Measurements from ENCODE around the gene SLC9A1.

The SLC9A1 gene

DNA sequence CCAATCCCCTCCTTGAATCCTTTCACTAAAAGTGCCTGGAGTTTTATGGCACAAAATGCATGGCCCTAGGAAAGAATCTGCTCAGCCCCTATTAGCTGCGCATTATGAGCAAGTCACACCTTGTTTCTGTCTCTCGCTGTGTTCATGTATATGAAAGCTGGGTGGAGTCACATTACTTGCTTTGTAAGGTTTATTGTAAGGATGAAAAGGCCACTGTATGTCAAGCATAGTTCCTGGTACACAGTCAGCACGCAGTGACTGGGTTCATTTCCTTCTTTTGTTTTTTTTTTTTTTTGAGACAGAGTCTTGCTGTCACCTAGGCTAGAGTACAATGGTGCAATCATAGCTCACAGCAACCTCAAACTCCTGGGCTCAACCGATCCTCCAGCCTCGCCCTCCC is 6.7 kb upstream of the SLC9A1 start:
- TF ChIP-seq POLR2A (IDR thresholded peaks at IDR 0.05; ENCODE audit: low read depth, low read length): no peak
- FAIRE-seq (no peak), DNase-seq (ENCODE audit: insufficient read length, low spot score) (no peak)

DNA sequence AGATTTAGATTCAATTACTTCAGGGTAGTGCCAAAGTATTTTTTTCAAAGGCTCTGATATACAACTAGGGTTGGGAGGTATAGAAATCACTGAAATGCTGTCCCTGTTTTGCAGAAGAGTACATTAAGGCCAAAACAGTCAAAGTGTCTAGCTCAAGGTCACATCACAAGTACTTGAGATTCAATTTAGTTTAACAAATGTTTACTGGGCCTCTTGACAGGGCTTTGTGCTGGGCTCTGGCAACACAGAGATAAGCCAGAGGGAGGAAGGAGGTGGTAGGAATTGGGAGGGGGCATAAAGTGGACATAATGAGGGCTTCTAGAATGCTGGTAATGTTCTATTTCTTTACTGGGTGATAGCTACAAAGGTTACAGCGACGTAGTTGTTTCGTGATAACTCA is 2.3 kb upstream of the SLC9A1 start:
- FAIRE-seq (no peak), DNase-seq (ENCODE audit: insufficient read length, low spot score) (no peak)
- no peak for TF ChIP-seq POLR2A (IDR thresholded peaks at IDR 0.05; ENCODE audit: low read depth, low read length)

- no peak for TF ChIP-seq POLR2A (IDR thresholded peaks at IDR 0.05; ENCODE audit: low read depth, low read length)
- DNase-seq (ENCODE audit: insufficient read length, low spot score) (no peak), FAIRE-seq (no peak)
Measured at GRCh38 chr1:27154469-27154990, 395 bp downstream of the SLC9A1 start.

DNA sequence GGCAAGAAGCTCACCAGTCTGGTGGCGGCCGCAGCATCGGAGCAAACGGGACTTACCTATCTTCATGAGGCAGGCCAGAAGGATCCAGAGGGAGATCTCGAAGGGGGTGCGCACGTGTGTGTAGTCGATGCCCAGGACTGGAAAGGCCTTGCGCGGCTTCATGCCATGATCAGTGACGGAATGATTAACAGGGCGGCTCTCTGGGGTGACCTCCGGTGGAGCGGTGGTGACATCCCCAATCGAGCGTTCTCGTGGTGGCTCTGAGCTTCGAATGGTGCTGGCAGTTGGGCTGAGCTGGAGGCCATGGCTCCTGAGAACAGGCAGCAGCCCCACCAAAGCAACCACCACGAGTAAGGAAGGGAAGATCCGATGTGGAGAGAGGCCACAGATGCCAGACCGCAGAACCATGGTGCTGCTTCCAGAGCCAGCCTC is 982 bp downstream of the SLC9A1 start:
- TF ChIP-seq POLR2A (IDR thresholded peaks at IDR 0.05; ENCODE audit: low read depth, low read length): no peak
- DNase-seq (ENCODE audit: insufficient read length, low spot score) (no peak), FAIRE-seq (no peak)

DNA sequence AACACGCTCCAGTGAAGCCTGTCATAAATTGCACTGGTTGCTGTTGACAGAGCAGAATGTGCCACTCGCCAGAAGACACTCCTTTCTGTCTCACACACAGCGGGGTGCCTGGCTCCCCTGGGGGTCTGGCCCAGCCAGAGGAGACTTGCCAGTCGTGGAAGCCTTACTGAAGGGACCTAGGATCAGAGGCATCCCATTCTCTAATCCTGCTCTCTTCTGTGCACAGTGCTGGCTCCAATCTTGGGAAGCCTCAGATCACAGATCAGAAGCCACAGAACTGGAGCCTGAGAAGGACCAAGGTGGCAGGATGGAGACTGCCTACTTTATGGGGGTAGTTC is 1.4 kb downstream of the SLC9A1 start:
- TF ChIP-seq POLR2A (IDR thresholded peaks at IDR 0.05; ENCODE audit: low read depth, low read length): no peak
- FAIRE-seq: no peak

DNA sequence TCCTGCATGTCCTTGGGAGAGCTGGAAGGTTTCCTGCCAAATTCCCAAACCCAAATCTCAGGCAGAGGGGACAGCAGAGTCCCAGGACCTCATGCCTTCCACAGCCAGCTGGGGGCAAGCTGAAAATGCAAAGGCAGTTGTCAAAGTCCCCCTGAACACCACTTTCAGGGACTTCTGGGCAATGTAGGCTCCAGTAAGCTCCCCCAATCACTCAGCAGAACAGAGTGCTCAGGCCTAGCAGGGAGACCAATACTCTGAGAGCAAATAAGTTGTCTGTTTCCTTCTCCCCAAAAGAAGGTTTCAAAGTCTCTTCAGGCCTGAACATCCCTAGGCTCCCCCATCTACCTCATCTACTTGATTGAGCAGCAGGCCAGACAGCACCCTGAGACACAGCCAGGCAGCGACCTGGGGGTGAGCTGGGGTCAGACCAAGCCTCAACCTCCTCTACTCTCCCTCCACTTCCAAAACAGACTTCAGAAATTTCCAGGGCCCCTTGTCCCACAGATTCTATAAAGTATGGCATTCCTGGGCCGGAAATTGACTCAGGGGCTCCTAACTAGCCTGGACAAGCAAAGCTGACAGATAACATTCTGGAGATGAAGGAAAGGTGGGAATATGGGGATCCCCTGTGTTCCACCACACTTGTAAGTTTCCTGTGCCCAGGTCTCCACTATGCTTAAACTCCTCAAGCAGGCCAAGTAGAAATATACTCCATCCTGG is 1.9 kb downstream of the SLC9A1 start:
- no peak for DNase-seq (ENCODE audit: insufficient read length, low spot score)
- FAIRE-seq: no peak
- no peak for TF ChIP-seq POLR2A (IDR thresholded peaks at IDR 0.05; ENCODE audit: low read depth, low read length)

More for the DNA sequence above, 1.4 kb downstream of the SLC9A1 start:
- no peak for DNase-seq (ENCODE audit: insufficient read length, low spot score)

DNA sequence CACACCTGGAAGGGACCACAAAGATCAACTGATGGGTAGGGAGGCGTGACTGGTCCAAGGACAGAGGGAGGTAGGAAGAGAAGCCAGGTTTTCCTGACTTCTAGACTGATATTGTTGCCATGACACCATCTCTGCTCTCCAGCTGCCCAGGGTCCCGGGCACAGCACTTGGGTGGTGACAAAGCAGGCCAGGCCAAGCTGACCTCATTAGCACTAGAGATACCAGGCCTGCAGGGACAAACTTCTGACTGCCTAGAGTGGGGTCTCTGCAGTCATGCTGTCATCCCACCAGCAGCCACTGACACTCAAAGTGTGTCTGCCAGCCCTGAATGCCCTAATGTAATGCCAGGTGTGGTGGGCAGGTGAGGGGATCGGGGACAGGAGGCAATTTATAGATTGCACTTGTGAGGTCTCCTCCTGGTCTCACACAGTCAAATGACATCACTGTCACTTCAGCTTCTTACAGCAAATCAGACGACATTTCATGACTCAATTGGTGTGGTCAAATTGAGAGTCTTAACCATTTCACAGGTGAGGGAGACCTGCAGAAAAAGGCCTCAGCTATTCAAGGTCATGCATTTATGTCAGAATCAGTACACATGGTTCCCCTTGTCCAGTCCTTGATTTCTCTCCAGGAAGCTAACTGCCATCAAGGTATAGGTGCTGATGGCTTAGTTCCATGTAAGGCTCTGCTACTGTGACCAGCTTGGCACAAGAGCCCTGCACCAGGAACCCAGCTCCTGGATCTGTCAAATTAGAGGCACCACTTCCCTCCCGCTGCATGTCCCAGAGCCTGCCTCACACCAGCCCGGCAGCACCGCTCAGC is 2.7 kb downstream of the SLC9A1 start:
- no peak for DNase-seq (ENCODE audit: insufficient read length, low spot score)
- no peak for FAIRE-seq
- no peak for TF ChIP-seq POLR2A (IDR thresholded peaks at IDR 0.05; ENCODE audit: low read depth, low read length)

DNA sequence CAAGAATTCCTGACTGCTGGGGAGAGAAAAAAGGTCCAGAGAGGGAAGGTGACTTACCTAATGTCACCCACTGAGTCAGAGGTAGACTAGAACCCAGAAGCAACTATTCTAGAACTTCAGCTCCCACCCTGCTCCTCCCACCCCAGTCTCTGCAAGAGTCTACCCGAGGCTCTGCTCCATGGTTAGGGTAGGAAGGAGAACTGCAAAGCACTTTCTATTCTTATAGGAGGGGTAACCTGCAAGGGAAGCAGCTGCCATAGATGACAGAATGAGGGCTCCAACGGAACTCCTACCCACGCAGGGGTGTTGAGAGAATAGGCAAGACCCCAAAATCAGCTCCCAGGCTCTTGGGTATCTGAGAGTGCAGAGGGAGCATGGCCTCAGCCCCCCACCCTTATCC is 4.3 kb downstream of the SLC9A1 start:
- DNase-seq (ENCODE audit: insufficient read length, low spot score) (no peak), FAIRE-seq (no peak)
- TF ChIP-seq POLR2A (IDR thresholded peaks at IDR 0.05; ENCODE audit: low read depth, low read length): no peak

- DNase-seq (ENCODE audit: insufficient read length, low spot score) (no peak), FAIRE-seq (no peak)
- no peak for TF ChIP-seq POLR2A (IDR thresholded peaks at IDR 0.05; ENCODE audit: low read depth, low read length)
Measured at GRCh38 chr1:27150183-27150582, 4.7 kb downstream of the SLC9A1 start.

GRCh38 chr1:27149762-27150113 is 5.2 kb downstream of the SLC9A1 start:
- FAIRE-seq: no peak
- no peak for TF ChIP-seq POLR2A (IDR thresholded peaks at IDR 0.05; ENCODE audit: low read depth, low read length)
- DNase-seq (ENCODE audit: insufficient read length, low spot score): no peak

DNA sequence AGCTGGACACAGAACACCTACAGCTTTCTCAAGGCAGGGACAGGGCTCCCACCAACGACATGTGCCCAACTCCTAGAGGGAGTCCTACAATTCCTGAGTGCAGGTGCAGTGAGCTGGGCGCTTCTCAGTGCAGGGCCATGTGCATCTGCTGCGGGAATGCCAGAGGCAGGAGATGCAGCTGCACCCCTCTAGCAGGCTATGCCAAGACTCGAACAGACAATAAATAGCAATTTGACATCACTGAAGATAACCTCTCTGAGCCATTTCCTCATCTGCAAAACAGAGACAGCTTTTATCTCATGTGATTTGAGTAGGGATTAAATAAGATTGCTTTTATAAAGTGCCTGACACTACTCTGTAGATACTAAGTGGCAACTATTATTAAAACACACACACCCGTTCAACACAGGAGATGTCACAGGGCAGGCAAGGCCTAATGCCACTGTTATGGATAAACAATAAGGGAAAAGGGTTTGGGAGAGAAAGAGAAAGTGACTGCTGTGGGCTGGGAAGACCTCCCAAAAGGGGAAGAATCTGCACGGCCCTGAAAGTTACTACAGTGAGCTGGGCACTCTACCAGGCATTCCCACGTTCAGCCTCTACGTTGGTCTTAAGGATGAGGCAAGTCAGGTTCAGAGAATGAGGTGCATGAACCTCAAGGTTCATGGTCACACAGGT is 5.7 kb downstream of the SLC9A1 start:
- no peak for FAIRE-seq
- no peak for DNase-seq (ENCODE audit: insufficient read length, low spot score)
- no peak for TF ChIP-seq POLR2A (IDR thresholded peaks at IDR 0.05; ENCODE audit: low read depth, low read length)

- no peak for TF ChIP-seq POLR2A (IDR thresholded peaks at IDR 0.05; ENCODE audit: low read depth, low read length)
- no peak for DNase-seq (ENCODE audit: insufficient read length, low spot score)
- FAIRE-seq: no peak
Measured at GRCh38 chr1:27148591-27148990, 6.3 kb downstream of the SLC9A1 start.

DNA sequence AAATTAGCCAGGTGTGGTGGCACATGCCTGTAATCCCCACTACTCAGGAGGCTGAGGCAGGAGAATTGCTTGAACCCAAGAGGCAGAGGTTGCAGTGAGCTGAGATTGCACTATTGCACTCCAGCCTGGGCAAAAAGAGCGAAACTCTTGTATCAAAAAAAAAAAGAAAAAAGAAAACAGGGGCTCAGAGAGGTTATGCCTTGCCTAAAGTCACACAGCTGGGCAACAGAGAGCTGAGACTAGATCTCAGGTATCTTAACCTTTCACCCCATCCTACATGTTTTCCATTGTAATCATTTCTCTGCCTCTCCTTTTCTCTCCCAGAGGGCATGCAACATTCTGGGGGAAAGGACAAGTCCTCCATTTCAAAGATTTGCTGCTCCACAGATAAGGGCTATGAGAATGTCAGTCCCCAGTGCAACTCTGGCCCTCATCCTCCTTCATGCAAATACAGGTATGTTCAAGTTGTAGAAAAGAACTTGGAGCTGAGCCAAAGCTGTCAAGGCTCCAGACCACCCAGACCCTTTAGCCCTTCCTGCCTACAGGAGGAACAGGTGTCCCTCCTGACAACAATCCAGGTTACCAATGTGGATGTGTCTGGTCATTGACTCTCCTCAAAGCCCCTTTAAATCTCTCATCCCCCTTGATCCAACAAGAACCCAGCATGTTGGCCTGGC is 6.9 kb downstream of the SLC9A1 start:
- TF ChIP-seq POLR2A (IDR thresholded peaks at IDR 0.05; ENCODE audit: low read depth, low read length): no peak
- FAIRE-seq (no peak), DNase-seq (ENCODE audit: insufficient read length, low spot score) (no peak)

GRCh38 chr1:27145934-27146354 is 9.0 kb downstream of the SLC9A1 start:
- no peak for TF ChIP-seq POLR2A (IDR thresholded peaks at IDR 0.05; ENCODE audit: low read depth, low read length)
- peak; percentile 84 for FAIRE-seq
- peak; percentile 87 for DNase-seq (ENCODE audit: insufficient read length, low spot score)

All from H54 (cell line).